Measurements from ENCODE around the gene MUC22.

DNA sequence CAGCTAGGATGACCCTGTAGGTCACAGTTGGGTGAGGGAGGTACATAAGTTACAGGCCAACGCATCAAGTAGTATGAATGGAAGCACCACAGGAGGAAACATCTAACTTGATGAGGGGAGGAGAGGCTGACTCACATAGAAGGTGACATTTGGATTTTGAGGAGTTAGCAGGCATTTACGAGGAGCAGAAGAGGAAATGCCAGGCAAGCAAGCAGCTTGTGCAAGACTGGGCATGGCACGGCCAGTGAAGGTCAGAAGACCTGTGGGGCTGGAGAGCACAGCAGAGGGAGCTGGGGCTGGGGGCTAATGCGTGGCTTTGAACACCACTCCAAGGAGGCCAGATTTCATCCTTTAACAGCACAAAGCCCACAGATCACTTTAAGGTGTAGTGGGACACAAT is 37.8 kb downstream of the MUC22 start:
- TF ChIP-seq, protein P1, sequence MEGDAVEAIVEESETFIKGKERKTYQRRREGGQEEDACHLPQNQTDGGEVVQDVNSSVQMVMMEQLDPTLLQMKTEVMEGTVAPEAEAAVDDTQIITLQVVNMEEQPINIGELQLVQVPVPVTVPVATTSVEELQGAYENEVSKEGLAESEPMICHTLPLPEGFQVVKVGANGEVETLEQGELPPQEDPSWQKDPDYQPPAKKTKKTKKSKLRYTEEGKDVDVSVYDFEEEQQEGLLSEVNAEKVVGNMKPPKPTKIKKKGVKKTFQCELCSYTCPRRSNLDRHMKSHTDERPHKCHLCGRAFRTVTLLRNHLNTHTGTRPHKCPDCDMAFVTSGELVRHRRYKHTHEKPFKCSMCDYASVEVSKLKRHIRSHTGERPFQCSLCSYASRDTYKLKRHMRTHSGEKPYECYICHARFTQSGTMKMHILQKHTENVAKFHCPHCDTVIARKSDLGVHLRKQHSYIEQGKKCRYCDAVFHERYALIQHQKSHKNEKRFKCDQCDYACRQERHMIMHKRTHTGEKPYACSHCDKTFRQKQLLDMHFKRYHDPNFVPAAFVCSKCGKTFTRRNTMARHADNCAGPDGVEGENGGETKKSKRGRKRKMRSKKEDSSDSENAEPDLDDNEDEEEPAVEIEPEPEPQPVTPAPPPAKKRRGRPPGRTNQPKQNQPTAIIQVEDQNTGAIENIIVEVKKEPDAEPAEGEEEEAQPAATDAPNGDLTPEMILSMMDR (IDR thresholded peaks at IDR 0.05; ENCODE audit: insufficient read depth, low read length, poor library complexity, severe bottlenecking), result no peak
- no peak for TF ChIP-seq EZH2phosphoT487 (conservative IDR thresholded peaks at IDR 0.05; ENCODE audit: low read length)
